Bladder microvascular endothelial cell (primary cell): ENCODE measurements around the gene SAP25. TPM values are rescaled to one million over a fixed set of nuclear protein-coding genes. Genes with fewer than 3 reads are reported as not detected.

ENCODE experiments used
- total RNA-seq: library from RNA; depleted of rRNA; stranded (reverse); fragments of >200 nt; gene quantifications from 2 replicates; pipeline ENCODE4 v1.2.3, GENCODE V29; 2014

Gene SAP25
- not detected in 2 replicates for total RNA-seq

DNA sequence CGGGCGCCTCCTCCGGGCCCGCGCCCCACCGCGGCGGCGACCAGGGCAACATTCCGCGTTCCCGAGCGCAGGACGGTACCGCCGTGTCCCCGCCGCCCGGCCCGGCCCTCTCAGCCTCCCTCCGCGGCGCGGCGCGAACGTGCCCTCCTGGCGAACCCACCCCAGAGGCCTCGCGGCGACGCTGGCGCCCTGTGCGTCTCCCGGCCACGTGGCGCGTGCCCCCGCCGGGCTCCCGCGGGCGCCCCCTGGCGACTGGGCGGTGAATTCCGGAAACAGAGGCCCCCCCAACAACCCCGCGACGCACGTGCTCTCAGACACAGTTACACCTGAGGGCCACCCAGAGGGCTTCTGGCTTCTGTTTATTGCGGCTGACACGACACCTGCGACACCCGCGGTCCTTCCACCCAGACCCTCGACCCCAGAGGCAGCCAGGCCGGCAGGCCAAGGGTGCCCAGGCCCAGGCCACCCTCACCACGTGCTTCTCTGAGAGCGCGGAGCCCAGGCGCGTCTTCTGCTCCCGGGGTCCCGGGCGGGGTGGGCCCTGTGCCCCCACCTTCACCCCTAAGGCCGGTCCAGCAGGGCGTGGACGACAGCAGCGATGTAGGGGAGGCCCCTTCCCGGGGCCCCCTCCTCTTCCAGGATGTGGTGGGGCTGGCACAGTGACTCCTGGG lies at the start of gene SAP25:
TSS of gene SAP25 (minus strand) at position 210 of the 671 bp plus-strand sequence. CDS start at position 52, 158 bp downstream.

GRCh38 chr7:100611983-100612729 lies 38.5 kb upstream of the SAP25 start, which contains the start of gene MOSPD3:
MOSPD3 (plus strand) TSS chr7:100612540; CDS start chr7:100612792, 252 bp downstream.

GRCh38 chr7:100586266-100587025 lies 12.7 kb upstream of the SAP25 start, which contains the start of gene FBXO24:
FBXO24 (plus strand) TSS chr7:100586328; CDS start chr7:100586626, 298 bp downstream.

DNA sequence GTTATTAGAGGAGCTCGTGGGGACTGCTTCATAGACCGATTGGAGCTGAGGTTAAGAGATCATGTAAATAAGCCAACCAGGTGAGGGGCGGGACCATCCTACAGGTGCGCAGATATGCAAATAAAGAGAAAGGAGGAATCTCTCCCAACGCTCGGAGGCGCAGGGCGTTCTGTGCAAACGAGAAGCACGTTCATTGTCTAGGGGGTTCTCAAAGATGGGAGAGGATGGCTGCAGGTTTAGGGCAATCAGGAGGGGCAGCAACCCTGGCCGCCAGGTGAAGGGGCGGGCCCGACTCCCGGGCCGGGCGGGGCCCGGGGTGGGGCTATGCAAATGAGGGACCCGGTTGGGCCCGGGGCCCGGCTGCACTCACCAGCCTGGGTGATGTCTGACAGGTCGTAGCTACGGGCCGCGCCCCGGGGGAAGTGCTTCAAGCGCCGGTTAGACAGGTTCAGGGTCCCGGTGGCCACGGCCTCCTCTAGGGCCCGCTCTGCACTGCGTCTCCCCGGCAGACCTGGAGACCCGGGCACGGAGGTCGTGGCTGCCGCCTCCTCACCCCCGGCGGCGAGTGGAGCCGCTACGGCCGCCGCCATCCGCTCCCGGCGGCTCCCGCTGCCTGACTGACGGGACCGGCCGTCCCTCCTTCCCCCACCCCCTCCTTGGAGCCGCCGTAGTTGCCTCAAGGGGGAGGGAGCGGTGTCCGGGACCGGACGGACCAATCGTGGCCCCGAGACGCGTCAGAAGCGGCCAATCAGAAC lies 12.0 kb upstream of the SAP25 start, which contains the start of gene LRCH4:
TSS of gene LRCH4 (minus strand) at position 619 of the 755 bp plus-strand sequence. CDS start at position 590, 29 bp downstream.

DNA sequence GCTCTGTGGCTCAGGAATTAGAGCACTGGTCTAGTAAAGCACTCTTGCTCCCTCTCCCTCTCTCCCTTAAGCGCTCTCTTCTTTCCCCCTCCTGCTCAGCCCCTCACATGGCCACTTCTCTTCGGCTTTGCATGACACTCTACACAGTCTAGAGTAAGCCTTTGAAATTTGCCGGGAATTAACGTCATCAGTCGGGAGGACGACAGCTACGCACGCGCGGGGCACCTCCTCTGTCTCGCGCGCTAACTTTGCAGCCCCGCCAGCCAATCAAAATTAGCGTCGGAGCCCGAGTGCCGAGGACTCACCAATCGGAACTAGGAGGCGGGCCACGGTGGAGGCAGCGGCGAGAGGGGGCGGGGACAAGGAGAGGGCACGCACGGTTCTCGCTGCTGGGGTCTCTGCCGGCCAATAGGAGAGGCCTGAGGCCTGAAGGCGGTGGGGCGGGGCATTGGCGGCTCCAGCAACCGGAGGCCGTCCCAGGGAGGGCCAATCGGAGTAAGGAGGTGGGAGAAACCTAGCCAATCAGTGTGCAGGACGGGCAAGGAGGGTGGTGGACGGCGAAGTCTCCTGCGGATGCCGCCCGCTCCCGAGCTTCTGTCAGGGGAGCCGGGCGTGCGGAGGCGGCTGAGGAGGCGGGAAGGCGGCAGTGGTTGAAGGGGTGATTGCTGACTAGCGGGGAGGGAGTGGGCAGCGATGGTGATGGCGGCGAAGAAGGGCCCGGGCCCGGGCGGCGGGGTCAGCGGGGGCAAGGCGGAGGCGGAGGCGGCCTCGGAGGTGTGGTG lies 34.9 kb downstream of the SAP25 start, which contains the start of gene AGFG2:
TSS of gene AGFG2 (plus strand) at position 550 of the 782 bp plus-strand sequence. CDS start at position 694, 144 bp downstream.

Other genes with a start within 250 kb of the SAP25 start
- 7.3 and 21.3 TPM in 2 replicates for gene PILRB, start 215.8 kb downstream of the SAP25 start, total RNA-seq
- 0.06 and 0.16 TPM in 2 replicates for gene PILRA, start 200.4 kb downstream of the SAP25 start, total RNA-seq
- gene ZCWPW1, start 145.2 kb downstream of the SAP25 start, total RNA-seq: 0.94 and 1.1 TPM in 2 replicates
- 34.2 and 54.1 TPM in 2 replicates for gene MEPCE, start 144.1 kb downstream of the SAP25 start, total RNA-seq
- gene PPP1R35, start 137.4 kb downstream of the SAP25 start, total RNA-seq: 8.6 and 17.3 TPM in 2 replicates
- 0.32 and 0.38 TPM in 2 replicates for gene SPACDR, start 109.6 kb downstream of the SAP25 start, total RNA-seq
- 21.3 and 24.8 TPM in 2 replicates for gene TSC22D4, start 94.7 kb downstream of the SAP25 start, total RNA-seq
- 2.5 and 2.6 TPM in 2 replicates for gene NYAP1, start 90.0 kb downstream of the SAP25 start, total RNA-seq
- gene AGFG2, start 34.7 kb downstream of the SAP25 start, total RNA-seq: 25.1 and 33.2 TPM in 2 replicates
- gene LRCH4, start 12.2 kb upstream of the SAP25 start, total RNA-seq: 7.3 and 8.6 TPM in 2 replicates
- 0.25 TPM in 1 of 2 replicates, not detected in the other for gene FBXO24, start 12.4 kb upstream of the SAP25 start, total RNA-seq
- gene PCOLCE, start 28.5 kb upstream of the SAP25 start, total RNA-seq: 0.38 and 0.49 TPM in 2 replicates
- gene MOSPD3, start 38.6 kb upstream of the SAP25 start, total RNA-seq: 5.3 and 7.6 TPM in 2 replicates
- under 0.01 and 0.57 TPM in 2 replicates for gene TFR2, start 67.7 kb upstream of the SAP25 start, total RNA-seq
- gene ACTL6B, start 82.5 kb upstream of the SAP25 start, total RNA-seq: not detected in 2 replicates
- 79.8 and 102 TPM in 2 replicates for gene GNB2, start 99.8 kb upstream of the SAP25 start, total RNA-seq
- 10.2 and 20.9 TPM in 2 replicates for gene GIGYF1, start 120.3 kb upstream of the SAP25 start, total RNA-seq
- gene POP7, start 132.2 kb upstream of the SAP25 start, total RNA-seq: 28.6 and 36.8 TPM in 2 replicates
- not detected in 2 replicates for gene EPO, start 146.6 kb upstream of the SAP25 start, total RNA-seq
- gene ZAN, start 159.7 kb upstream of the SAP25 start, total RNA-seq: not detected in 2 replicates